ENCODE data around the gene GRAMD1B.

The GRAMD1B gene

GRCh38 chr11:123575441-123575840 is 145.4 kb downstream of the GRAMD1B start:
- no peak for DNase-seq

- no peak for DNase-seq
Measured at GRCh38 chr11:123576082-123576481, 146.0 kb downstream of the GRAMD1B start.

- no peak for DNase-seq
Measured at GRCh38 chr11:123576501-123576900, 146.4 kb downstream of the GRAMD1B start.

GRCh38 chr11:123577081-123577598 is 147.1 kb downstream of the GRAMD1B start:
- DNase-seq = peak; percentile 21

GRCh38 chr11:123578778-123579481 is 148.9 kb downstream of the GRAMD1B start:
- no peak for DNase-seq

- no peak for DNase-seq
Measured at GRCh38 chr11:123579482-123579812, 149.4 kb downstream of the GRAMD1B start.

- DNase-seq = no peak
Measured at GRCh38 chr11:123580137-123580536, 150.1 kb downstream of the GRAMD1B start.

- peak; percentile 39 for DNase-seq
Measured at GRCh38 chr11:123580557-123581275, 150.6 kb downstream of the GRAMD1B start.

- no peak for DNase-seq
Measured at GRCh38 chr11:123581651-123582399, 151.8 kb downstream of the GRAMD1B start.

GRCh38 chr11:123582992-123583504 is 153.0 kb downstream of the GRAMD1B start:
- DNase-seq = no peak

GRCh38 chr11:123584186-123584585 is 154.1 kb downstream of the GRAMD1B start:
- DNase-seq = no peak

- DNase-seq = no peak
Measured at GRCh38 chr11:123584737-123585136, 154.7 kb downstream of the GRAMD1B start.

- DNase-seq = no peak
Measured at GRCh38 chr11:123585206-123585605, 155.1 kb downstream of the GRAMD1B start.

- DNase-seq = no peak
Measured at GRCh38 chr11:123585706-123586105, 155.6 kb downstream of the GRAMD1B start.

GRCh38 chr11:123586568-123586967 is 156.5 kb downstream of the GRAMD1B start:
- no peak for DNase-seq

GRCh38 chr11:123587044-123587443 is 157.0 kb downstream of the GRAMD1B start:
- no peak for DNase-seq

GRCh38 chr11:123587559-123587958 is 157.5 kb downstream of the GRAMD1B start:
- no peak for DNase-seq

- no peak for DNase-seq
Measured at GRCh38 chr11:123588117-123588863, 158.2 kb downstream of the GRAMD1B start.

GRCh38 chr11:123588864-123589262 is 158.8 kb downstream of the GRAMD1B start:
- no peak for DNase-seq

GRCh38 chr11:123590296-123590912 is 160.3 kb downstream of the GRAMD1B start:
- no peak for DNase-seq

- no peak for DNase-seq
Measured at GRCh38 chr11:123593570-123593969, 163.5 kb downstream of the GRAMD1B start.

Measured in NCI-H2227 treated with DMSO at 0.1 percent for 48 hours (cell line).